WTC11 (cell line): ENCODE results near the gene SH3TC1.

ENCODE experiments used
- CREB1 ChIP-seq: sonication (generic); formaldehyde crosslinking; IDR thresholded peaks from 2 replicates; pipeline ENCODE4 v1.8.0; 2023; ENCODE audit warnings: mild to moderate bottlenecking, missing genetic modification reagents
- CTCF ChIP-seq: fragments of 200-600 bp; IDR thresholded peaks from 2 replicates; pipeline ENCODE4 v1.8.0; 2022; ENCODE audit warnings: antibody characterized with exemption
- E2F5 ChIP-seq: sonication (generic); formaldehyde crosslinking; IDR thresholded peaks from 2 replicates; pipeline ENCODE4 v1.8.1; 2022; ENCODE audit warnings: mild to moderate bottlenecking, moderate library complexity, missing genetic modification reagents
- ESRRA ChIP-seq: sonication (generic); formaldehyde crosslinking; IDR thresholded peaks from 2 replicates; pipeline ENCODE4 v1.8.1; 2022; ENCODE audit warnings: mild to moderate bottlenecking, missing genetic modification reagents, borderline replicate concordance
- FOXP1 ChIP-seq: sonication (generic); formaldehyde crosslinking; IDR thresholded peaks from 2 replicates; pipeline ENCODE4 v1.8.0; 2022; ENCODE audit warnings: missing genetic modification reagents, mild to moderate bottlenecking, moderate library complexity, borderline replicate concordance
- MAX ChIP-seq: sonication (generic); formaldehyde crosslinking; IDR thresholded peaks from 2 replicates; pipeline ENCODE4 v1.8.0; 2022; ENCODE audit warnings: mild to moderate bottlenecking, missing genetic modification reagents
- MXD4 ChIP-seq: fragments of 250-450 bp; sonication (Bioruptor Pico); IDR thresholded peaks from 2 replicates; pipeline ENCODE4 v1.8.0; 2021; ENCODE audit warnings: mild to moderate bottlenecking, moderate library complexity, borderline replicate concordance
- NFE2L1 ChIP-seq: sonication (generic); formaldehyde crosslinking; IDR thresholded peaks from 2 replicates; pipeline ENCODE4 v1.8.1; 2023; ENCODE audit warnings: missing genetic modification reagents
- NFYB ChIP-seq: sonication (generic); formaldehyde crosslinking; conservative IDR thresholded peaks from 2 replicates; pipeline ENCODE4 v1.8.0; 2022; ENCODE audit warnings: low read depth, missing genetic modification reagents
- NR3C1 ChIP-seq: sonication (generic); formaldehyde crosslinking; conservative IDR thresholded peaks from 2 replicates; pipeline ENCODE4 v1.8.1; 2023; ENCODE audit warnings: low read depth, mild to moderate bottlenecking, missing genetic modification reagents
- STAT6 ChIP-seq: sonication (generic); formaldehyde crosslinking; conservative IDR thresholded peaks from 2 replicates; pipeline ENCODE4 v1.8.1; 2023; ENCODE audit warnings: mild to moderate bottlenecking, low read depth, missing genetic modification reagents, moderate library complexity
- USF1 ChIP-seq: sonication (generic); formaldehyde crosslinking; IDR thresholded peaks from 2 replicates; pipeline ENCODE4 v1.8.0; 2022; ENCODE audit warnings: mild to moderate bottlenecking, missing genetic modification reagents
- ZBTB21 ChIP-seq: sonication (generic); formaldehyde crosslinking; IDR thresholded peaks from 2 replicates; pipeline ENCODE4 v1.8.1; 2023; ENCODE audit warnings: mild to moderate bottlenecking, missing genetic modification reagents, borderline replicate concordance
- ZNF512 ChIP-seq: sonication (generic); formaldehyde crosslinking; IDR thresholded peaks from 2 replicates; pipeline ENCODE4 v1.8.1; 2022; ENCODE audit warnings: missing genetic modification reagents, borderline replicate concordance

- TF ChIP-seq MAX (no peak), CTCF (no peak), ZBTB21 (no peak), ESRRA (CRISPR knock-in tag) (no peak), USF1 (CRISPR knock-in tag) (no peak), CREB1 (no peak), NFE2L1 (no peak), STAT6 (CRISPR knock-in tag) (no peak), NR3C1 (CRISPR knock-in tag) (no peak), MXD4 (CRISPR knock-in tag) (no peak), NFYB (CRISPR knock-in tag) (no peak), E2F5 (CRISPR knock-in tag) (no peak), FOXP1 (CRISPR knock-in tag) (no peak), ZNF512 (no peak)
Observed at GRCh38 chr4:8177552-8177951, 21.5 kb upstream of the SH3TC1 start.
